ENCODE measurements around the gene APIP. TPM values are rescaled to one million over a fixed set of nuclear protein-coding genes. Genes with fewer than 3 reads are reported as not detected.
"Not testable (repeated sequence)": the region's sequence is repeated elsewhere in the genome, so short reads cannot be mapped to it uniquely, and the experiment has no call there.

APIP gene
- total RNA-seq, 4 donors from 2014 or later, result 11.7 to 25.6 (median 13.8) TPM

GRCh38 chr11:34921156-34921555, 5.0 kb upstream of the APIP start:
- H3K4me1 ChIP-seq, result peaks cover 0 to 15% (median 3%) of the 10 kb centered on the region in 4 donors
- no peak overlapping the region for H3K27ac ChIP-seq
- TF ChIP-seq, protein P1, sequence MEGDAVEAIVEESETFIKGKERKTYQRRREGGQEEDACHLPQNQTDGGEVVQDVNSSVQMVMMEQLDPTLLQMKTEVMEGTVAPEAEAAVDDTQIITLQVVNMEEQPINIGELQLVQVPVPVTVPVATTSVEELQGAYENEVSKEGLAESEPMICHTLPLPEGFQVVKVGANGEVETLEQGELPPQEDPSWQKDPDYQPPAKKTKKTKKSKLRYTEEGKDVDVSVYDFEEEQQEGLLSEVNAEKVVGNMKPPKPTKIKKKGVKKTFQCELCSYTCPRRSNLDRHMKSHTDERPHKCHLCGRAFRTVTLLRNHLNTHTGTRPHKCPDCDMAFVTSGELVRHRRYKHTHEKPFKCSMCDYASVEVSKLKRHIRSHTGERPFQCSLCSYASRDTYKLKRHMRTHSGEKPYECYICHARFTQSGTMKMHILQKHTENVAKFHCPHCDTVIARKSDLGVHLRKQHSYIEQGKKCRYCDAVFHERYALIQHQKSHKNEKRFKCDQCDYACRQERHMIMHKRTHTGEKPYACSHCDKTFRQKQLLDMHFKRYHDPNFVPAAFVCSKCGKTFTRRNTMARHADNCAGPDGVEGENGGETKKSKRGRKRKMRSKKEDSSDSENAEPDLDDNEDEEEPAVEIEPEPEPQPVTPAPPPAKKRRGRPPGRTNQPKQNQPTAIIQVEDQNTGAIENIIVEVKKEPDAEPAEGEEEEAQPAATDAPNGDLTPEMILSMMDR (IDR thresholded peaks at IDR 0.05), result no peak
- no peak for TF ChIP-seq POLR2A (IDR thresholded peaks at IDR 0.05)
- no peaks in the 10 kb centered on the region for H3K9me3 ChIP-seq
- H3K36me3 ChIP-seq, result no peaks in the 10 kb centered on the region
- H3K4me3 ChIP-seq, result no peak overlapping the region
- H3K27me3 ChIP-seq, result no peaks in the 10 kb centered on the region
- no peak for DNase-seq

GRCh38 chr11:34916843-34917770, 928 bp upstream of the APIP start:
- peak overlapping the region; percentile 93 to 97 (median 94) for H3K27ac ChIP-seq
- H3K4me3 ChIP-seq, result peak overlapping the region; percentile 78 to 97 (median 90)
- no peak for DNase-seq
- H3K27me3 ChIP-seq, result no peaks in the 10 kb centered on the region
- H3K4me1 ChIP-seq, result peaks cover 0 to 22% (median 3%) of the 10 kb centered on the region in 4 donors
- TF ChIP-seq, protein P1 (IDR thresholded peaks at IDR 0.05), result no peak
- TF ChIP-seq POLR2A (IDR thresholded peaks at IDR 0.05), result no peak
- no peaks in the 10 kb centered on the region for H3K36me3 ChIP-seq
- H3K9me3 ChIP-seq, result no peaks in the 10 kb centered on the region

- Histone ChIP-seq H3K9me3 (no peaks in the 10 kb centered on the region), H3K27ac (peak overlapping the region; percentile 93 to 97 (median 94)), H3K4me1 (peaks cover 0 to 22% (median 3%) of the 10 kb centered on the region in 4 donors), H3K4me3 (peak overlapping the region; percentile 78 to 97 (median 90)), H3K36me3 (no peaks in the 10 kb centered on the region), H3K27me3 (no peaks in the 10 kb centered on the region)
- TF ChIP-seq, protein P1 (IDR thresholded peaks at IDR 0.05), result no peak
- no peak for TF ChIP-seq POLR2A (IDR thresholded peaks at IDR 0.05)
- no peak for DNase-seq
Observed at GRCh38 chr11:34915136-34916014, 804 bp downstream of the APIP start.

DNA sequence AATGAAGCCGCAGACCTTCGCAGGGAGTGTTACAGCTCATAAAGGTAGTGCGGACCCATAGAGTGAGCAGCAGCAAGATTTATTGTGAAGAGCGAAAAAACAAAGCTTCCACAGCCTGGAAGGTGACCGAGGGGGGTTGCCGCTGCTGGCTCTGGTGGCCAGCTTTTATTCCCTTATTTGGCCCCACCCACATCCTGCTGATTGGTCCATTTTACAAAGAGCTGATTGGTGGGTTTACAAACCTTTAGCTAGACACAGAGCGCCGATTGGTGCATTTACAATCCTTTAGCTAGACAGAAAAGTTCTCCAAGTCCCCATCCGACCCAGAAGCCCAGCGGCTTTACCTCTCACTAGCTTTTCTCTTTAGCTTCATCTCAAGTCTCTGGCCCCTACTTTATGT, 2.6 kb downstream of the APIP start:
- not testable (repeated sequence) for H3K36me3 ChIP-seq, DNase-seq, H3K4me3 ChIP-seq, H3K9me3 ChIP-seq, H3K27me3 ChIP-seq, H3K27ac ChIP-seq
- H3K4me1 ChIP-seq, result peaks cover 0 to 22% (median 3%) of the 10 kb centered on the region in 4 donors

GRCh38 chr11:34911676-34912075, 4.5 kb downstream of the APIP start:
- TF ChIP-seq POLR2A (IDR thresholded peaks at IDR 0.05), result no peak
- TF ChIP-seq, protein P1 (IDR thresholded peaks at IDR 0.05), result no peak
- DNase-seq, result no peak
- Histone ChIP-seq H3K4me1 (peaks cover 0 to 7% (median 0%) of the 10 kb centered on the region in 4 donors), H3K27me3 (no peaks in the 10 kb centered on the region), H3K4me3 (no peak overlapping the region), H3K36me3 (no peaks in the 10 kb centered on the region), H3K27ac (no peak overlapping the region), H3K9me3 (no peaks in the 10 kb centered on the region)

Data from Peyer's patch (tissue), 4 donors.